ENCODE results near the gene SULT1C2. TPM values are rescaled to one million over a fixed set of nuclear protein-coding genes. Genes with fewer than 3 reads are reported as not detected.

SULT1C2 gene
- total and polyA plus RNA-seq, 2 of the 13 experiments (the other 11 are each of a cell fraction or from before 2014, with no cell fraction given): 4.0 to 6.2 TPM

- ChIA-PET POLR2A (no interaction called here), CTCF (ENCODE audit: low intra/inter-chr PET ratio, low total read pairs) (no interaction called here)
- Histone ChIP-seq H3K4me3 (replicated peaks in 1 of 3; ENCODE audit: insufficient read depth in 1 of 3, low read depth in 2 of 3, low read length in 3 of 3) (no peak overlapping the region), H3K36me3 (replicated peaks in 1 of 2; ENCODE audit: control insufficient read depth in 1 of 2, insufficient read depth in 2 of 2, low read length in 2 of 2) (no peaks in the 10 kb centered on the region), H3K9me3 (ENCODE audit: low read length) (no peaks in the 10 kb centered on the region), H3K4me1 (ENCODE audit: insufficient read depth, low read length) (peaks cover 15% of the 10 kb centered on the region), H3K79me2 (ENCODE audit: insufficient read depth, low read length) (no peaks in the 10 kb centered on the region), H3K27me3 (ENCODE audit: control insufficient read depth in 1 of 2, insufficient read depth in 2 of 2, low read length in 2 of 2) (0 out of 5 replicates have a peak, but pooled peaks cover 0 to 3% of the 10 kb centered on the region in 2 experiments), H4K20me1 (ENCODE audit: insufficient read depth, low read length) (no peaks in the 10 kb centered on the region), H3K27ac (ENCODE audit: extremely low read length, insufficient read depth, low read length) (no peak overlapping the region), H3K4me2 (ENCODE audit: low read depth, low read length) (no peak overlapping the region), H3K9ac (ENCODE audit: insufficient read depth, low read depth, low read length) (no peak overlapping the region), H2AFZ (ENCODE audit: low read length) (no peak overlapping the region)
- BruUV-seq (replicated peaks): no TSS peak
- FAIRE-seq (no peak), DNase-seq (ENCODE audit: low spot score) (no peak), ATAC-seq (no peak)
- in situ Hi-C loops (cut with HindIII; ENCODE audit: extremely low pct_ligation_motif_present, low pct_unique_long_range_greater_than_20kb) (no loop called here), intact Hi-C loops (cut with micrococcal nuclease; ENCODE audit: unreplicated experiment) (no loop called here)
- no peak for TF ChIP-seq ZNF431 (CRISPR knock-in tag; IDR thresholded peaks at IDR 0.05; ENCODE audit: borderline replicate concordance, low read depth)
- TF ChIP-seq PPARG (CRISPR knock-in tag; conservative IDR thresholded peaks at IDR 0.05): no peak
- TF ChIP-seq SPEN (CRISPR knock-in tag; IDR thresholded peaks at IDR 0.05; ENCODE audit: low read depth): no peak
- no peak for TF ChIP-seq SP1 (IDR thresholded peaks at IDR 0.05)
- no peak for TF ChIP-seq SP1 (CRISPR knock-in tag; IDR thresholded peaks at IDR 0.05)
- TF ChIP-seq TBP (CRISPR knock-in tag; IDR thresholded peaks at IDR 0.05): no peak
- TF ChIP-seq ZFP62 (CRISPR knock-in tag; IDR thresholded peaks at IDR 0.05): no peak
- TF ChIP-seq, protein P1, sequence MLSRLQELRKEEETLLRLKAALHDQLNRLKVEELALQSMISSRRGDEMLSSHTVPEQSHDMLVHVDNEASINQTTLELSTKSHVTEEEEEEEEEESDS (CRISPR knock-in tag; IDR thresholded peaks at IDR 0.05; ENCODE audit: borderline replicate concordance): no peak
- TF ChIP-seq ZKSCAN8 (CRISPR knock-in tag; IDR thresholded peaks at IDR 0.05; ENCODE audit: borderline replicate concordance): no peak
- TF ChIP-seq RCOR2 (CRISPR knock-in tag; IDR thresholded peaks at IDR 0.05): no peak
- TF ChIP-seq RFX3 (CRISPR knock-in tag; IDR thresholded peaks at IDR 0.05): no peak
- no peak for TF ChIP-seq ZMYM3 (CRISPR knock-in tag; IDR thresholded peaks at IDR 0.05)
- WGBS (ENCODE audit: low lambda C conversion rate): 70% methylated on average over 6 of the region's 6 CpGs
Observed at GRCh38 chr2:108320326-108320922, 31.7 kb downstream of the SULT1C2 start.
